Liver (tissue), 9 donors: ENCODE results near the gene CSTF2T. TPM values are rescaled to one million over a fixed set of nuclear protein-coding genes. Genes with fewer than 3 reads are reported as not detected.

Source experiments
- DNase-seq: peaks from one replicate; pipeline ENCODE4 v3.0.0-alpha.2; 2017; ENCODE audit warnings: low spot score
- H3K27ac ChIP-seq, 2 donors: one replicate each; pipeline ENCODE4 v1.7.0; 2013; ENCODE audit warnings: inconsistent platforms in 2 of 2, low read length in 2 of 2, control low read depth in 1 of 2, low read depth in 1 of 2, mild to moderate bottlenecking in 1 of 2
- H3K27me3 ChIP-seq, 4 donors: one replicate each; pipeline versions ENCODE4 v1.6.1 to v1.7.0; 2013; ENCODE audit warnings: low read length in 3 of 4, inconsistent platforms in 1 of 4, mild to moderate bottlenecking in 1 of 4, moderate library complexity in 1 of 4; ENCODE audit not compliant: control insufficient read depth in 4 of 4, insufficient read depth in 4 of 4
- H3K36me3 ChIP-seq, 4 donors: one replicate each; pipeline versions ENCODE4 v1.6.1 to v1.7.0; 2013; ENCODE audit warnings: low read length in 3 of 4, mild to moderate bottlenecking in 3 of 4, low read depth in 1 of 4, moderate library complexity in 1 of 4; ENCODE audit not compliant: control insufficient read depth in 4 of 4, insufficient read depth in 3 of 4
- H3K4me1 ChIP-seq, 4 donors: one replicate each; pipeline versions ENCODE4 v1.6.1 to v1.7.0; 2013; ENCODE audit warnings: low read length in 3 of 4, mild to moderate bottlenecking in 3 of 4, moderate library complexity in 1 of 4; ENCODE audit not compliant: control insufficient read depth in 4 of 4, insufficient read depth in 4 of 4
- H3K4me3 ChIP-seq, 3 donors: one replicate each; pipeline versions ENCODE4 v1.6.1 to v1.7.0; 2013; ENCODE audit warnings: low read length in 3 of 3, control low read depth in 1 of 3, low read depth in 1 of 3, mild to moderate bottlenecking in 1 of 3
- H3K9ac ChIP-seq, 2 donors: one replicate each; pipeline ENCODE4 v1.7.0; 2013; ENCODE audit warnings: low read length in 2 of 2, mild to moderate bottlenecking in 2 of 2, moderate library complexity in 2 of 2, control low read depth in 1 of 2, low read depth in 1 of 2
- H3K9me3 ChIP-seq, 4 donors: one replicate each; pipeline versions ENCODE4 v1.6.1 to v1.7.0; 2013; ENCODE audit warnings: low read length in 3 of 4; ENCODE audit not compliant: control insufficient read depth in 4 of 4
- CTCF ChIP-seq: fragments of 150-350 bp; IDR thresholded peaks from 2 replicates; pipeline ENCODE4 v1.5.1; 2017; ENCODE audit warnings: improper control_type of control experiment, low read depth, low read length; ENCODE audit not compliant: missing input control
- EGR1 ChIP-seq, 2 donors: IDR thresholded peaks; 2 replicates each; pipeline ENCODE4 v1.6.1; 2016 to 2018; ENCODE audit warnings: antibody characterized with exemption in 2 of 2, low read depth in 2 of 2
- FOXA1 ChIP-seq: IDR thresholded peaks from 2 replicates; pipeline ENCODE4 v1.6.1; 2016; ENCODE audit warnings: antibody characterized with exemption
- FOXA2 ChIP-seq: IDR thresholded peaks from 2 replicates; pipeline ENCODE4 v1.6.1; 2016; ENCODE audit warnings: antibody characterized with exemption
- GABPA ChIP-seq, 2 donors: IDR thresholded peaks in 1 of 2; conservative IDR thresholded peaks in 1 of 2; 2 replicates each; pipeline ENCODE4 v1.6.1; 2016; ENCODE audit warnings: antibody characterized with exemption in 2 of 2, mild to moderate bottlenecking in 1 of 2, moderate library complexity in 1 of 2
- HNF4A ChIP-seq, 2 donors: conservative IDR thresholded peaks; 2 replicates each; pipeline ENCODE4 v1.6.1; 2016; ENCODE audit warnings: antibody characterized with exemption in 2 of 2, mild to moderate bottlenecking in 2 of 2
- JUND ChIP-seq, 2 donors: IDR thresholded peaks; 2 replicates each; pipeline ENCODE4 v1.6.1; 2016; ENCODE audit warnings: antibody characterized with exemption in 2 of 2
- MAX ChIP-seq: IDR thresholded peaks from 2 replicates; pipeline ENCODE4 v1.6.1; 2016; ENCODE audit warnings: antibody characterized with exemption
- NR2F2 ChIP-seq: IDR thresholded peaks from 2 replicates; pipeline ENCODE4 v1.6.1; 2016; ENCODE audit warnings: antibody characterized with exemption
- RAD21 ChIP-seq, 2 donors: IDR thresholded peaks; 2 replicates each; pipeline ENCODE4 v1.6.1; 2016; ENCODE audit warnings: antibody characterized with exemption in 2 of 2, mild to moderate bottlenecking in 2 of 2
- RXRA ChIP-seq, 2 donors: IDR thresholded peaks; 2 replicates each; pipeline ENCODE4 v1.6.1; 2017 to 2018; ENCODE audit warnings: antibody characterized with exemption in 2 of 2, mild to moderate bottlenecking in 1 of 2
- SP1 ChIP-seq: IDR thresholded peaks from 2 replicates; pipeline ENCODE4 v1.6.1; 2018; ENCODE audit warnings: antibody characterized with exemption, mild to moderate bottlenecking
- TAF1 ChIP-seq: conservative IDR thresholded peaks from 2 replicates; pipeline ENCODE4 v1.6.1; 2016; ENCODE audit warnings: antibody characterized with exemption, mild to moderate bottlenecking
- YY1 ChIP-seq: IDR thresholded peaks from 2 replicates; pipeline ENCODE4 v1.6.1; 2016; ENCODE audit warnings: antibody characterized with exemption, mild to moderate bottlenecking
- ZBTB33 ChIP-seq: IDR thresholded peaks from 2 replicates; pipeline ENCODE4 v1.6.1; 2016; ENCODE audit warnings: antibody characterized with exemption
- WGBS: extraction: QIAGEN DNeasy Blood & Tissue Kit; methylation state at CpG from one replicate; pipeline ENCODE4 v1.1.7; 2013; 5-methylcytosine and 5-hydroxymethylcytosine counted together
- polyA plus RNA-seq, 2 donors: library from polyadenylated mRNA; stranded (reverse) in 1 of 2; unstranded in 1 of 2; fragments of 200-250 nt in 1 of 2; fragments of >200 nt in 1 of 2; fragmentation: Nextera tagmentation in 1 of 2; extraction: Ambion mirVana in 1 of 2; gene quantifications; one replicate each; pipeline versions ENCODE4 v1.2.1 to v1.2.3, GENCODE V29; 2013 to 2015
- total RNA-seq, 2 donors: library from RNA; depleted of rRNA; stranded (reverse); fragments of >200 nt; gene quantifications; one replicate each; pipeline ENCODE4 v1.2.3, GENCODE V29; 2014
- donor health status: healthy.
- donor health status: healthy.
- donor health status: healthy.
- donor health status: healthy.
- donor health status: healthy.

CSTF2T gene
- total and polyA plus RNA-seq, 4 donors, result 2.7 to 14.2 (median 9.4) TPM

DNA sequence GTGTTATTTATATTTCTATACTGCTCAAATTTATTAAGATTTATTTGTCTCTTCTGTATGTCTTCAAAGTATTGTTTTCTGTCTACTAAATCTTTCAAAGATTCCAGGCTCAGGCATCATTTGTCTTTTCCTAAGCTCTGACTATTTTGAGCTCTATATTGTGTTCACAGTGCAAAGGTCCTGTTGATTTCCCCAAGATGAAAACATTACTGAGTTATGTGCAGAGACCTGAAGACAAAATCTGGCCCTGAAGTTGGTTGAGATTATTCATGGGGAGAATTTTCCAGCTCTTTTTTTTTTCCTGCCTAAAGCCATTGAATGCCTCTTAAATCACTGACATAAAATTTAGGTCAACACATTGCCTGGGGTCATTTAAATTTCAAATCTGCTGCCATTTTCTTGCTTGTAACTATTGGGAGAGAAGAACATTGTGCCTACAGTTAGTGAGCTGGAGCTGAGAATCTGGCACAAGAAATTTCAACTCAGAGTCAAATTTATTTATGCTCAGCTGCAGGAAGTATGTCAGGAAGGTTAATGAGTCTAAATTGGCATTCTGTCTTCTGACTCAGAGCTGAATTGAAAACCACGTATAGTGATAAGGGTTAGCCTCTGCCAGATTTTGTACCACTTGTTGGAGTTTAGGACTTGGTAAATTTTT is 31.6 kb downstream of the CSTF2T start:
- WGBS, result 32% methylated on average over 1 of the region's 1 CpG
- TF ChIP-seq FOXA1, result no peak
- no peak for TF ChIP-seq YY1
- TF ChIP-seq EGR1 (IDR thresholded peaks at IDR 0.05; ENCODE audit: low read depth in 2 of 2), result no peak
- no peak for TF ChIP-seq SP1
- TF ChIP-seq RAD21 (IDR thresholded peaks at IDR 0.05), result no peak
- TF ChIP-seq CTCF, result no peak
- no peak for TF ChIP-seq ZBTB33
- no peak for TF ChIP-seq TAF1
- TF ChIP-seq NR2F2, result no peak
- no peak for TF ChIP-seq HNF4A (conservative IDR thresholded peaks at IDR 0.05)
- TF ChIP-seq FOXA2, result no peak
- no peak for TF ChIP-seq GABPA (IDR thresholded peaks at IDR 0.05 in 1 of 2, conservative IDR thresholded peaks at IDR 0.05 in 1 of 2)
- TF ChIP-seq JUND (IDR thresholded peaks at IDR 0.05), result no peak
- no peak for TF ChIP-seq MAX

DNA sequence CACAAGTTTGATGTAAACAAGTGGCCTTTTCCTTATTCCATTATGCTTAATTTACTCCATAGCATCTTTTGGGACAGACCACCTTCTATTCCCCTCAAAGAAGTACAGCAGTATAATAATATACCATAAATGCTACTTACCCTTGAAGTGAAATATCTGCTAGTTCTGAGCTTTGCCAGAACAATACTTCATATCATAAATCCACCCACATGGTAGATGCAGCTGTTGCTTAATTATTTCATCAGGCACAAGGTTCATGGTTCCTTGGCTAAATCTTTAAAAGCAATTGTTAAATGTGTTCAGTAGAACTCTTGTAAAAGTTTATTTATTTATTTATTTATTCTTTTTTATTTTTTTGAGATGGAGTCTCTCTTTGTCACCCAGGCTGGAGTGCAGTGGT is 32.9 kb downstream of the CSTF2T start:
- TF ChIP-seq GABPA (IDR thresholded peaks at IDR 0.05 in 1 of 2, conservative IDR thresholded peaks at IDR 0.05 in 1 of 2) (no peak), SP1 (no peak), NR2F2 (no peak)
- H3K27ac ChIP-seq, result no peak overlapping the region
- no peak overlapping the region for H3K9ac ChIP-seq
- H3K9me3 ChIP-seq, result no peaks in the 10 kb centered on the region
- H3K36me3 ChIP-seq, result no peaks in the 10 kb centered on the region
- peaks cover 0 to 3% (median 0%) of the 10 kb centered on the region in 4 donors for H3K27me3 ChIP-seq
- no peaks in the 10 kb centered on the region for H3K4me1 ChIP-seq
- DNase-seq, result no peak
- no peak overlapping the region for H3K4me3 ChIP-seq

More for the DNA sequence above, 31.6 kb downstream of the CSTF2T start:
- Histone ChIP-seq H3K4me1 (no peaks in the 10 kb centered on the region), H3K4me3 (no peak overlapping the region), H3K9ac (no peak overlapping the region), H3K27ac (no peak overlapping the region), H3K27me3 (peaks cover 0 to 3% (median 0%) of the 10 kb centered on the region in 4 donors), H3K9me3 (no peaks in the 10 kb centered on the region), H3K36me3 (no peaks in the 10 kb centered on the region)
- no peak for DNase-seq

GRCh38 chr10:51663086-51663485 is 36.3 kb downstream of the CSTF2T start:
- TF ChIP-seq RXRA (IDR thresholded peaks at IDR 0.05), result no peak

More at GRCh38 chr10:51663086-51663485, 36.3 kb downstream of the CSTF2T start:
- Histone ChIP-seq H3K27ac (no peak overlapping the region), H3K27me3 (peaks cover 0 to 2% (median 0%) of the 10 kb centered on the region in 4 donors), H3K9me3 (no peaks in the 10 kb centered on the region), H3K4me1 (no peaks in the 10 kb centered on the region), H3K4me3 (no peak overlapping the region), H3K9ac (no peak overlapping the region), H3K36me3 (no peaks in the 10 kb centered on the region)
- WGBS, result 78% methylated on average over 3 of the region's 3 CpGs
- no peak for DNase-seq
